Pancreas (tissue), 10 donors: ENCODE results near the gene KLHL14. TPM values are rescaled to one million over a fixed set of nuclear protein-coding genes. Genes with fewer than 3 reads are reported as not detected.

Experiments
- ATAC-seq, 4 donors: fragments of 200-7000 bp; cut with Tn5 transposase; one replicate each; pipeline versions ENCODE4 v1.8.0 to v1.9.1; 2020; ENCODE audit warnings: mild to moderate bottlenecking in 4 of 4, moderate library complexity in 4 of 4
- DNase-seq, 6 donors: peaks; one replicate each; pipeline ENCODE4 v3.0.0-alpha.2; 2020
- FAIRE-seq: peaks from 2 replicates; lab custom pipeline; 2012; peaks lifted over from hg19 to GRCh38; lab: Jason Lieb, UNC
- H3K27ac ChIP-seq, 4 donors: fragments of 200-600 bp; sonication (generic); 1 replicate in 3 of 4; 2 replicates in 1 of 4; pipeline versions ENCODE4 v1.5.0 to v1.8.0; 2020
- H3K27me3 ChIP-seq, 4 donors: fragments of 200-600 bp; one replicate each; pipeline ENCODE4 v1.8.0; 2021
- H3K36me3 ChIP-seq, 3 donors: fragments of 200-600 bp; sonication (generic) in 1 of 3; one replicate each; pipeline versions ENCODE4 v1.5.0 to v1.8.0; 2020 to 2021
- H3K4me1 ChIP-seq, 3 donors: fragments of 200-600 bp; one replicate each; pipeline ENCODE4 v1.8.0; 2021
- H3K4me3 ChIP-seq, 4 donors: fragments of 200-600 bp; sonication (generic) in 2 of 4; one replicate each; pipeline versions ENCODE4 v1.5.0 to v1.8.0; 2020 to 2021
- H3K9me3 ChIP-seq, 4 donors: fragments of 200-600 bp; one replicate each; pipeline ENCODE4 v1.8.0; 2021
- CTCF ChIP-seq, 4 donors: fragments of 200-600 bp; sonication (generic) in 3 of 4; IDR thresholded peaks; one replicate each; pipeline versions ENCODE4 v1.5.0 to v1.8.0; 2021; ENCODE audit warnings: antibody characterized with exemption in 4 of 4
- WGBS, 2 donors: extraction: QIAGEN DNeasy Blood & Tissue Kit; methylation state at CpG; one replicate each; pipeline ENCODE4 v1.1.7; 2013; 5-methylcytosine and 5-hydroxymethylcytosine counted together
- intact Hi-C, 3 donors: fragments of 100-400 bp; cut with DNase I; formaldehyde crosslinking; loops; one replicate each; pipeline versions ENCODE4 v1.11.1 to v1.14.2; 2022
- polyA plus RNA-seq, 2 donors: library from polyadenylated mRNA; stranded (reverse); fragments of 200-250 nt; gene quantifications; one replicate each; pipeline ENCODE4 v1.2.3, GENCODE V29; 2013
- total RNA-seq, 6 donors: library from RNA; stranded (reverse); fragmentation: NEBNext Ultra II Directional in 4 of 6; extraction: Animal tissue kit (Norgen Biotek cat#: 25700) in 4 of 6; gene quantifications; one replicate each; pipeline versions ENCODE4 v1.2.1 to v1.2.4, GENCODE V29; 2021 to 2023
- donor health status: healthy with polysubstance abuse.
- donor health status: DM: no; HTN: no; CAD: no; lungs with moderate emphysema.
- donor health status: DM: no; HTN: no; CAD: no.
- donor health status: control.
- donor health status: control.
- donor health status: Bipolar disorder and iron deficiency.
- donor health status: DM: yes; HTN: yes; CAD: no.
- donor health status: DM: no; HTN: no; CAD: no.
- donor health status: DM: no; HTN: no; CAD: no.
- donor health status: DM: yes; HTN: yes; CAD: no.

Gene KLHL14
- total and polyA plus RNA-seq, 8 donors: 0.06 to 0.21 (median 0.08) TPM; not detected in 3

DNA sequence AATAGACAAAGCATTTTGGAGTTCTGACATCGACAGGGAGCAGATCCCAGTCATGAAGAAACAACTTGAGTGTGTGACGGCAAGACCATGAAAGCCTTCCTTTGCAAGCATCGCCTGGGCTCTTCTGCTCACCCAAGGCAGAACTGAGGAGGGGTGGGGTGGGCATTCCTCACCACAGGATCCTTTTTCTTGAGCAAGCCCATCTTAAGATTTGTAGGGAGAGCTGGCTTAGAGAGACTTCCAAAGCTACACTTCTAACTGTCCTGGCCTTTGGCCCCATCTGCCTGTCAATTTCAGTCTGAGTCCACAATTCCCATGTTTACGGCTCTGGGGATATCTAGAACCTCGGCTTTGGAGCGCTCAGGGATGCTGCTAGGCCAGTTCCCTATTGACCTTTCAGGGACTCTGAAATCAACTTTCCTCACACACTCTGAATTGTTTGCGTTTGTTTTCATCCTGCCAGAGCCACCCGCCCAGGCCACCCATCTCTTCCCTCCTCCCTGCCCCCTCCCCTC is 3.7 kb downstream of the KLHL14 start:
- H3K4me1 ChIP-seq: peaks cover 0 to 5% (median 5%) of the 10 kb centered on the region in 3 donors
- intact Hi-C loops: no loop called here
- no peak for FAIRE-seq

GRCh38 chr18:32767400-32767799 is 5.4 kb downstream of the KLHL14 start:
- no peak for FAIRE-seq
- ATAC-seq: no peak
- Histone ChIP-seq H3K36me3 (no peaks in the 10 kb centered on the region), H3K9me3 (no peaks in the 10 kb centered on the region), H3K4me1 (peaks cover 0 to 5% (median 5%) of the 10 kb centered on the region in 3 donors), H3K27ac (no peak overlapping the region), H3K4me3 (no peak overlapping the region), H3K27me3 (peaks cover 0 to 31% (median 3%) of the 10 kb centered on the region in 4 donors)
- no peak for TF ChIP-seq CTCF (IDR thresholded peaks at IDR 0.05)
- intact Hi-C loops: no loop called here
- WGBS, 2 donors: 89% methylated on average over 3 of the region's 3 CpGs
- no peak for DNase-seq

More for the DNA sequence above, 3.7 kb downstream of the KLHL14 start:
- Histone ChIP-seq H3K4me3 (no peak overlapping the region), H3K27me3 (peaks cover 0 to 31% (median 3%) of the 10 kb centered on the region in 4 donors), H3K9me3 (no peaks in the 10 kb centered on the region), H3K27ac (no peak overlapping the region), H3K36me3 (no peaks in the 10 kb centered on the region)
- DNase-seq (no peak), ATAC-seq (no peak)
- WGBS, 2 donors: 58 to 59% methylated on average over 8 of the region's 8 CpGs
- no peak for TF ChIP-seq CTCF (IDR thresholded peaks at IDR 0.05)

DNA sequence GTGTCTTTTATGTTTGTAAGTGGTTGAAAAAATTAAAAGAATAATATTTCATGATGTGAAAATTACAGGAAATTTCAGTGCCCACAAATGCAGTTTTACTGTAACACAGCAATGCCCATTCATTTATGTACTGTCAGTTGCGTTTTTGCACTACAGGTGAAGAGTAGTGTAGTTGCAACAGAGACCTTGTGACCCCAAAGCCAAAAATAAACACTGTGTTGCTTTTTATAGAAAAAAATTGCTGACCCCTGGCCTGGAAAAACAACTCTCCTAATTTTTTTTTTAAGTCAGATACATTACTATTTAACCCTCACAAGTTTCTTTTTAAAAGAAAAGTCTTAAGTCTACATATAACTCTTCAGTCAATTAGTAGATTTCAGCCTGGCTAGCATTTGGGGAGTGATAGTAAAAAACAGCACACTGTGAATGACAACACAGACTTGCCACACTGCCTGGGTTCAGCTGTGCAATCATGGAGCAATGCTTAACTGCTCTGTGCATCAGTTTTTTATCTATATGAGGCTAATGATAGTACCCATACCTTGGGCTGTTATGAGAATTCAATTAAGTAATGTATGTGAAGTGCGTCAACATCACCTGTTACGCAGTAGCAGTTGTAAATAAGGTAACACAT is 8.1 kb downstream of the KLHL14 start:
- FAIRE-seq (no peak), ATAC-seq (no peak), DNase-seq (no peak)
- TF ChIP-seq CTCF (IDR thresholded peaks at IDR 0.05): no peak
- H3K36me3 ChIP-seq: no peaks in the 10 kb centered on the region
- H3K4me3 ChIP-seq: no peak overlapping the region
- intact Hi-C loops: no loop called here
- no peaks in the 10 kb centered on the region for H3K4me1 ChIP-seq
- peaks cover 0 to 25% (median 3%) of the 10 kb centered on the region in 4 donors for H3K27me3 ChIP-seq
- H3K27ac ChIP-seq: no peak overlapping the region
- no peaks in the 10 kb centered on the region for H3K9me3 ChIP-seq
- 88 to 92% methylated on average over 3 of the region's 3 CpGs for WGBS, 2 donors

DNA sequence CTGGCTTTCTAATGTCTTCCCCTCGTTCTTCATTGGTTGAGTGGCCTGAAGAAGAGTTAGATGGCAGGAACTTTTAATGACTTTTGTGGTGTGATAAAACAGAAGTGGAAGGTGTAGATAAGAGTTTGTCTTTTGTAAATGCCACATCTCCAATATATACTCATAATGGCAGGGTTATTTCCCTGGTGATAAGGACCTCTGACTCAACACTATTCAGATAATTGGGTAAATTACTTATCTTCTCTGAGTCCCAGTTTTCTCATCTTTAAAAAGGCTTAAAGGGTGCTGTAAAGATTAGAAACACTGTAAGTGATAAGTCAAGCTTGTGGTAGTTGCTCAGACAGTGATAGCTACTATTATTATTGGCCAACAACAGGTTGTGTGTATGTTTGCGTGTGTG is 9.5 kb downstream of the KLHL14 start:
- ATAC-seq: no peak
- no peak overlapping the region for H3K4me3 ChIP-seq
- WGBS, 2 donors: 77 to 82% methylated on average over 2 of the region's 2 CpGs
- no peak for DNase-seq
- no peaks in the 10 kb centered on the region for H3K9me3 ChIP-seq
- no peaks in the 10 kb centered on the region for H3K4me1 ChIP-seq
- H3K27me3 ChIP-seq: peaks cover 0 to 24% (median 3%) of the 10 kb centered on the region in 4 donors
- no peak for FAIRE-seq
- H3K36me3 ChIP-seq: no peaks in the 10 kb centered on the region
- no peak overlapping the region for H3K27ac ChIP-seq
- intact Hi-C loops: no loop called here
- TF ChIP-seq CTCF (IDR thresholded peaks at IDR 0.05): no peak

GRCh38 chr18:32761231-32761630 is 11.6 kb downstream of the KLHL14 start:
- no peak for ATAC-seq
- 87 to 89% methylated on average over 1 of the region's 1 CpG for WGBS, 2 donors

More at GRCh38 chr18:32761231-32761630, 11.6 kb downstream of the KLHL14 start:
- no peak overlapping the region for H3K4me3 ChIP-seq
- H3K27me3 ChIP-seq: peaks cover 0 to 6% (median 3%) of the 10 kb centered on the region in 4 donors
- FAIRE-seq (no peak), DNase-seq (no peak)
- no peaks in the 10 kb centered on the region for H3K36me3 ChIP-seq
- TF ChIP-seq CTCF (IDR thresholded peaks at IDR 0.05): no peak
- no peaks in the 10 kb centered on the region for H3K4me1 ChIP-seq
- H3K27ac ChIP-seq: no peak overlapping the region
- intact Hi-C loops: no loop called here
- no peaks in the 10 kb centered on the region for H3K9me3 ChIP-seq
